ENCODE results near the gene FAM13C. TPM values are rescaled to one million over a fixed set of nuclear protein-coding genes. Genes with fewer than 3 reads are reported as not detected.
"Not testable (repeated sequence)": the region's sequence is repeated elsewhere in the genome, so short reads cannot be mapped to it uniquely, and the experiment has no call there.

FAM13C gene
- total RNA-seq, 1 donor from 2014 or later = 5.9 TPM

DNA sequence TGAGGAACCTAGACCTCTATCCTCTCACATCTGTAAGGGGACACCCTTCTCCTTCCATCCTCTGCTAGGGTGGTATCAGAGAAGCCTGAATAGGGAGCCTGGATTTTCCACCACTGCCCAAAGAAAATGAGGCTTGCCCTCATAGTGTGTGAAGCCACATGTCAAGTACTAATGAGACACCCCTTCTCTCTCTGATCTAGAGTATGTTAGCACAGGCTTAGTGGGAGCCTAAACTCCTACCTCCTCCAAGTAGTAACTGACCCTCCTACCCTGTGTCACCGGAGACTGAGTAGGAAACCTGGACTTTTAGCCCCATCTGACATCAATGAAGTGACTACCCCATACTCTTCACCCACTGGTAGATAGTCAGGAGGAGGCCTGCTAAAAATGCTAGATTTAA is 120.3 kb downstream of the FAM13C start:
- H3K4me3 Mint-ChIP-seq (ENCODE audit: low read depth) = no peak overlapping the region
- H3K36me3 Mint-ChIP-seq (ENCODE audit: insufficient read depth) = peaks cover 6% of the 10 kb centered on the region
- H3K27ac Mint-ChIP-seq = no peak overlapping the region
- DNase-seq (ENCODE audit: low spot score, unreplicated experiment) = no peak
- TF ChIP-seq, protein P1, sequence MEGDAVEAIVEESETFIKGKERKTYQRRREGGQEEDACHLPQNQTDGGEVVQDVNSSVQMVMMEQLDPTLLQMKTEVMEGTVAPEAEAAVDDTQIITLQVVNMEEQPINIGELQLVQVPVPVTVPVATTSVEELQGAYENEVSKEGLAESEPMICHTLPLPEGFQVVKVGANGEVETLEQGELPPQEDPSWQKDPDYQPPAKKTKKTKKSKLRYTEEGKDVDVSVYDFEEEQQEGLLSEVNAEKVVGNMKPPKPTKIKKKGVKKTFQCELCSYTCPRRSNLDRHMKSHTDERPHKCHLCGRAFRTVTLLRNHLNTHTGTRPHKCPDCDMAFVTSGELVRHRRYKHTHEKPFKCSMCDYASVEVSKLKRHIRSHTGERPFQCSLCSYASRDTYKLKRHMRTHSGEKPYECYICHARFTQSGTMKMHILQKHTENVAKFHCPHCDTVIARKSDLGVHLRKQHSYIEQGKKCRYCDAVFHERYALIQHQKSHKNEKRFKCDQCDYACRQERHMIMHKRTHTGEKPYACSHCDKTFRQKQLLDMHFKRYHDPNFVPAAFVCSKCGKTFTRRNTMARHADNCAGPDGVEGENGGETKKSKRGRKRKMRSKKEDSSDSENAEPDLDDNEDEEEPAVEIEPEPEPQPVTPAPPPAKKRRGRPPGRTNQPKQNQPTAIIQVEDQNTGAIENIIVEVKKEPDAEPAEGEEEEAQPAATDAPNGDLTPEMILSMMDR (IDR thresholded peaks at IDR 0.05; ENCODE audit: unreplicated experiment) = no peak
- no peaks in the 10 kb centered on the region for H3K27me3 Mint-ChIP-seq
- peaks cover 5% of the 10 kb centered on the region for H3K9me3 Mint-ChIP-seq (ENCODE audit: low read depth)
- H3K4me1 Mint-ChIP-seq (ENCODE audit: low read depth) = peaks cover 2% of the 10 kb centered on the region

DNA sequence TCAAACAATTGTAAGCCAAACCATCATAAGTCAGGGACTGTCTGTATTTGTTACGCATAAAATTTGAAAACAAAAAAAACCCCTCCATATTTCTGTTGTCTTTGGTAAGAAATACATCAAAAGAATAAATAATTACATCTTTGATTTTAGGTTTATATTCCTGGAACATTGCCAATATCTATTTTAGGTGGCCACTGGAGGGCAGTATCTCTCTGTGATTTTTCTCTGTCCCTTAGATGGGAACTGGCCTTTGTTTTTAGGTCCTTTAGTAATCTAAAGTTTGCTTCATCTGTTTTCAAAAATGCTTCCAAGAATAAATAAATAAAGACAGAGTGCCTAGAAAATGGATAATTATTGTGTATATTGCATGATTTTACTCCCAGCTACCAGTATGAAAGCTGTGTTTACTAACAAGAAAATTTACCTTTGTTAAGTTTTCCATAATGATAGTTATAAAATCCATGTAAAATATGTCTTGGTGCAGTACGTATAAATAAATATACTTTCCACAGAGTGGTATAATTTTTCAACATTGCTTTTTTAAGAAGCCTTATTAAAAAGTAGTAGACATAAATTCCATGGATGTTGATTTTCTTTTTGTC is 121.7 kb downstream of the FAM13C start:
- Mint-ChIP-seq H3K27me3 (no peaks in the 10 kb centered on the region), H3K9me3 (ENCODE audit: low read depth) (peaks cover 5% of the 10 kb centered on the region), H3K36me3 (ENCODE audit: insufficient read depth) (peaks cover 6% of the 10 kb centered on the region), H3K4me3 (ENCODE audit: low read depth) (no peak overlapping the region), H3K4me1 (ENCODE audit: low read depth) (peaks cover 2% of the 10 kb centered on the region), H3K27ac (no peak overlapping the region)
- TF ChIP-seq, protein P1 (IDR thresholded peaks at IDR 0.05; ENCODE audit: unreplicated experiment) = peak; percentile 89
- no peak for DNase-seq (ENCODE audit: low spot score, unreplicated experiment)

DNA sequence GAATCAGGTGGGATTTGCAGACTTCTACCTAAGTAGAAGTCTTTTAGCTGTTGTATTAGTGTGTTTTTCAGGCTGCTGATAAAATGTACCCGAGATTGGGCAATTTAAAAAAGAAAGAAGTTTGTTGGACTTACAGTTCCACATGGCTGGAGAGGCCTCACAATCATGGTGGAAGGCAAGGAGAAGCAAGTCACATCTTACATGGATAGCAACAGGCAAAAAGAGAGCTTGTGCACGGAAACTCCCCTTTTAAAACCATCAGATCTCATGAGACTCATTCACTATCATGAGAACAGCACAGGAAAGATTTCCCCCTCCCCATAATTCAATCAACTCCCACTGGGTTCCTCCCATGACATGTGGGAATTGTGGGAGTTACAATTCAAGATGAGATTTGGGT is 123.2 kb downstream of the FAM13C start:
- not testable (repeated sequence) for H3K36me3 Mint-ChIP-seq (ENCODE audit: insufficient read depth); H3K27ac Mint-ChIP-seq; DNase-seq (ENCODE audit: low spot score, unreplicated experiment); H3K9me3 Mint-ChIP-seq (ENCODE audit: low read depth); H3K27me3 Mint-ChIP-seq; H3K4me3 Mint-ChIP-seq (ENCODE audit: low read depth); H3K4me1 Mint-ChIP-seq (ENCODE audit: low read depth)

DNA sequence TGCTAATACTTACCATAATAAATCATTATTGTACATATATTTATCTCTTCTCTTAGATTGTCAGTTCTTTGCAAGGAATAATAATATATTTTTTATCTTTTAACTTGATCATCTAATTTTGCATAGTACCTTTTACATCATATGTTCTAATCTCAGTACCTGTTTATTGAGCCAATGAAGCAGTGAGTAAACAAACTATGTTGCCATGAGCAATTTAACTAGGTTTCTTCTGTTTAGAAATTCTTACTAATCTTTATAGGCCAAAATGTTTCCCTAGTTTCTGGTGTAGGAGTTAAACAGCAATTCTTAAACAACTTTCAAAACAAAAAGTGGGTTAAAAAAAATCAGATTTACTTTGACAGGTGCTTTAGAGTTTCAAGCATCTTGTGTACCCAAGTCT is 124.6 kb downstream of the FAM13C start:
- TF ChIP-seq, protein P1 (IDR thresholded peaks at IDR 0.05; ENCODE audit: unreplicated experiment) = no peak
- Mint-ChIP-seq H3K9me3 (ENCODE audit: low read depth) (peaks cover 5% of the 10 kb centered on the region), H3K4me3 (ENCODE audit: low read depth) (no peak overlapping the region), H3K27ac (no peak overlapping the region), H3K36me3 (ENCODE audit: insufficient read depth) (peaks cover 4% of the 10 kb centered on the region), H3K27me3 (no peaks in the 10 kb centered on the region), H3K4me1 (ENCODE audit: low read depth) (peaks cover 2% of the 10 kb centered on the region)
- DNase-seq (ENCODE audit: low spot score, unreplicated experiment) = no peak

DNA sequence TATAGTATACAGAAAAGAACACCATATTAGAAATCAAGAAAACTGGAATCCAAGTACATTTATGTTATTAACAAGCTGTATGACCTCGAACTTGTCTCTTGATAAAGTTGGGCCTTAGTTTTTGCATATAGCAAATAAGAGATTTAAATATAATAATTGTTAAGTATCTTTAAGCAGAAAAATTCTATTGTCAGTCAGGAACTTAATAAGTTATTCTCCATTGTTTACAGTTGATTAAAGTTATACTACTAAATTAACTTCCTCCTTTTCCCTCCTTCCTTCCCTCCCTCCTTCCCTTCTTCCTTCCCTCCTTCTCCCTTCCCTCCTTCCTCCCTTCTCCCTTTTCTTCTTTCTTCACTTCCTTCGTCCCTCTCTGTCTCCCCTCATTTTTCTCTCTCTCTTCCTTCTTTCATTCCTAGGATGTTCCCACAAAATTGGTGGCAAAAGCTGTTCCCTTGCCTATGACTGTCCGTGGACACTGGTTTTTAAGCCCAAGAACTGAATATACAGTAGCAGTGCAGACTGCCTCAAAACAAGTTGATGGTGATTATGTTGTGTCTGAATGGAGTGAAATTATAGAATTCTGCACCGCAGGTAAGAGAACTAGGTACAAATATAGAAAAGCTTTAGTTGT is 126.2 kb downstream of the FAM13C start:
- Mint-ChIP-seq H3K9me3 (ENCODE audit: low read depth) (peaks cover 5% of the 10 kb centered on the region), H3K36me3 (ENCODE audit: insufficient read depth) (peaks cover 4% of the 10 kb centered on the region), H3K27me3 (no peaks in the 10 kb centered on the region), H3K27ac (no peak overlapping the region), H3K4me3 (ENCODE audit: low read depth) (no peak overlapping the region), H3K4me1 (ENCODE audit: low read depth) (peaks cover 2% of the 10 kb centered on the region)
- DNase-seq (ENCODE audit: low spot score, unreplicated experiment) = no peak
- TF ChIP-seq, protein P1 (IDR thresholded peaks at IDR 0.05; ENCODE audit: unreplicated experiment) = no peak
